Measurements from ENCODE around the gene LMF1. TPM values are rescaled to one million over a fixed set of nuclear protein-coding genes. Genes with fewer than 3 reads are reported as not detected.

LMF1 gene
- total and polyA plus RNA-seq, 9 of the 15 experiments (the other 6 are each of a cell fraction or from before 2014, with no cell fraction given): 0.11 to 1.6 (median 0.55) TPM; not detected in 1

DNA sequence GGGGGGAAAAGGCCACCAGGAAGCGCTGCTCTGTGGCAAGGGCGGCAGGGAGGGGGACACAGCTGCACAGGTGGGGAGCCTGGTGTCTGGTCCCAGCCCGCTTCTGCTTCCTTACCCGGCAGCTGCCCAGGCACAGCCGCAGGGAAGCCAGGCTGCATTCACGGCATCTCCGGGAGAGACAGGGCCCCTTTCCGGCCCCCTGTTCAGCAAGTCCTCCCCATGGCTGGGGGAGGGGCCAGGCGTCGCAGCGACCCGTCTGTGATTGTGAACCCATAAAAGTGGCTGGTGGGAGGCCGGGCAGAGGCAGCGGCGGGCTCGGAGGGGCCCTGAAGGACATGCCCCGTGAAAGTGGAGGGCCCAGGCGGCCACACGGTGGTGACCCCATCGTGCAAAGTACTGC, 39.5 kb upstream of the LMF1 start:
- Histone ChIP-seq H3K9me3 (replicated peaks; ENCODE audit: control insufficient read depth, insufficient read depth, low read depth, low read length) (no peaks in the 10 kb centered on the region), H4K20me1 (replicated peaks; ENCODE audit: control insufficient read depth, insufficient read depth, low read length) (peaks cover 22% of the 10 kb centered on the region), H3K36me3 (ENCODE audit: control insufficient read depth, insufficient read depth, low read length) (no peaks in the 10 kb centered on the region), H3K9ac (ENCODE audit: insufficient read depth in 1 of 2, low read depth in 2 of 2, low read length in 2 of 2) (no peak overlapping the region), H3K4me2 (ENCODE audit: insufficient read depth, low read length) (no peak overlapping the region), H3K27me3 (ENCODE audit: control insufficient read depth in 2 of 2, insufficient read depth in 2 of 2, low read length in 2 of 2) (peaks cover 23 to 87% of the 10 kb centered on the region in 2 experiments; a peak in 4 of 5 replicates), H3K4me3 (no peak overlapping the region), H3K27ac (ENCODE audit: extremely low read depth, low read depth, low read length) (no peak overlapping the region), H2AFZ (ENCODE audit: low read depth, low read length) (no peak overlapping the region), H3K79me2 (ENCODE audit: control insufficient read depth, insufficient read depth, low read length) (no peaks in the 10 kb centered on the region), H3K9me1 (ENCODE audit: control insufficient read depth, insufficient read depth, low read length) (no peaks in the 10 kb centered on the region), H3K4me1 (replicated peaks in 1 of 2; ENCODE audit: control insufficient read depth in 2 of 2, insufficient read depth in 2 of 2, low read length in 2 of 2) (peaks cover 0 to 15% of the 10 kb centered on the region in 2 experiments; a peak in 1 of 5 replicates)
- no TSS peak for BruUV-seq (replicated peaks)
- TF ChIP-seq SREBF2 (CRISPR knock-in tag; IDR thresholded peaks at IDR 0.05): no peak
- TF ChIP-seq ZSCAN29 (IDR thresholded peaks at IDR 0.05): no peak
- TF ChIP-seq, protein P1, sequence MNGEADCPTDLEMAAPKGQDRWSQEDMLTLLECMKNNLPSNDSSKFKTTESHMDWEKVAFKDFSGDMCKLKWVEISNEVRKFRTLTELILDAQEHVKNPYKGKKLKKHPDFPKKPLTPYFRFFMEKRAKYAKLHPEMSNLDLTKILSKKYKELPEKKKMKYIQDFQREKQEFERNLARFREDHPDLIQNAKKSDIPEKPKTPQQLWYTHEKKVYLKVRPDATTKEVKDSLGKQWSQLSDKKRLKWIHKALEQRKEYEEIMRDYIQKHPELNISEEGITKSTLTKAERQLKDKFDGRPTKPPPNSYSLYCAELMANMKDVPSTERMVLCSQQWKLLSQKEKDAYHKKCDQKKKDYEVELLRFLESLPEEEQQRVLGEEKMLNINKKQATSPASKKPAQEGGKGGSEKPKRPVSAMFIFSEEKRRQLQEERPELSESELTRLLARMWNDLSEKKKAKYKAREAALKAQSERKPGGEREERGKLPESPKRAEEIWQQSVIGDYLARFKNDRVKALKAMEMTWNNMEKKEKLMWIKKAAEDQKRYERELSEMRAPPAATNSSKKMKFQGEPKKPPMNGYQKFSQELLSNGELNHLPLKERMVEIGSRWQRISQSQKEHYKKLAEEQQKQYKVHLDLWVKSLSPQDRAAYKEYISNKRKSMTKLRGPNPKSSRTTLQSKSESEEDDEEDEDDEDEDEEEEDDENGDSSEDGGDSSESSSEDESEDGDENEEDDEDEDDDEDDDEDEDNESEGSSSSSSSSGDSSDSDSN (IDR thresholded peaks at IDR 0.05; ENCODE audit: borderline replicate concordance in 1 of 2, low read depth in 2 of 2, low read length in 2 of 2): 0 out of 4 replicates have a peak, but pooled peaks of 1 of the 2 experiments have one; percentile 18
- TF ChIP-seq, protein P2, sequence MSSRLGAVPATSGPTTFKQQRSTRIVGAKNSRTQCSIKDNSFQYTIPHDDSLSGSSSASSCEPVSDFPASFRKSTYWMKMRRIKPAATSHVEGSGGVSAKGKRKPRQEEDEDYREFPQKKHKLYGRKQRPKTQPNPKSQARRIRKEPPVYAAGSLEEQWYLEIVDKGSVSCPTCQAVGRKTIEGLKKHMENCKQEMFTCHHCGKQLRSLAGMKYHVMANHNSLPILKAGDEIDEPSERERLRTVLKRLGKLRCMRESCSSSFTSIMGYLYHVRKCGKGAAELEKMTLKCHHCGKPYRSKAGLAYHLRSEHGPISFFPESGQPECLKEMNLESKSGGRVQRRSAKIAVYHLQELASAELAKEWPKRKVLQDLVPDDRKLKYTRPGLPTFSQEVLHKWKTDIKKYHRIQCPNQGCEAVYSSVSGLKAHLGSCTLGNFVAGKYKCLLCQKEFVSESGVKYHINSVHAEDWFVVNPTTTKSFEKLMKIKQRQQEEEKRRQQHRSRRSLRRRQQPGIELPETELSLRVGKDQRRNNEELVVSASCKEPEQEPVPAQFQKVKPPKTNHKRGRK (tag; IDR thresholded peaks at IDR 0.05): no peak
- no peak for TF ChIP-seq SIN3A (IDR thresholded peaks at IDR 0.05; ENCODE audit: borderline replicate concordance in 2 of 2, control insufficient read depth in 1 of 2, low read depth in 2 of 2, low read length in 2 of 2)
- in situ Hi-C loops (cut with MboI): no loop called here
- WGBS (ENCODE audit: insufficient coverage, low coverage, missing lambda C conversion rate): 1% methylated on average over 8 of the region's 20 CpGs
- intact Hi-C loops (cut with micrococcal nuclease): no loop called here
- POLR2A ChIA-PET: no interaction called here
- DNase-seq (ENCODE audit: extremely low read depth in 1 of 4, low spot score in 3 of 4): no peak
- no peak for ATAC-seq
- FAIRE-seq: no peak
- CTCF ChIA-PET (ENCODE audit: low intra/inter-chr PET ratio): no interaction called here

Data from K562 (cell line).